Upper lobe of left lung (tissue), 4 donors: ENCODE data around the gene C4orf36.

Source experiments
- EP300 ChIP-seq, 4 donors: sonication (generic); formaldehyde crosslinking; IDR thresholded peaks; one replicate each; pipeline ENCODE4 v1.5.1; 2017; ENCODE audit warnings: antibody characterized with exemption in 4 of 4, control low read depth in 2 of 4
- POLR2AphosphoS5 ChIP-seq, 2 donors: sonication (generic); formaldehyde crosslinking; IDR thresholded peaks; one replicate each; pipeline ENCODE4 v1.5.1; 2017; ENCODE audit warnings: antibody characterized with exemption in 2 of 2
- TF ChIP-seq, protein P1 (sequence below), 6 experiments: fragments of 450-650 bp in 4 of 6; fragments of 200-600 bp in 2 of 6; sonication (generic) in 2 of 6; IDR thresholded peaks; one replicate each; pipeline ENCODE4 v1.5.1; 2016 to 2019; ENCODE audit warnings: antibody characterized with exemption in 6 of 6

DNA sequence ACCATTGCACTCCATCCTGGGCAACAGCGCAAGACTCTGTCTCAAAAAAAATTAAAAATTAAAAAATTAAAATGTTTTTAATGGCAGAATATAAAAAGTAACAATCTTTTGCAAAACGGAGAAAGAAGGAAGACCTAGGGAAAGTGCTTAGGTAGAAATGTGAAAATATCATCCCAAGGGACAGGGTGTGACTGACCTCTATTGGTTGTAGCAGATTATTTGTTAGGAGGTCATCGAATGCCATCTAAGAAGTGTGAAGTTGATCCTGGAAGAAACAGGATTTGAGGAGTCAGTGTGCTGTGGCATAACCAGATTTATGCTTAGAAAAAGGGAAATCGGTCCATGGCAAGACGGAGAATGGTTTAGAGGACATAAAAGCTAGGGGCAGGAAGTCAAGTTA is 18.1 kb upstream of the C4orf36 start:
- no peak for TF ChIP-seq EP300 (IDR thresholded peaks at IDR 0.05)
- TF ChIP-seq, protein P1, sequence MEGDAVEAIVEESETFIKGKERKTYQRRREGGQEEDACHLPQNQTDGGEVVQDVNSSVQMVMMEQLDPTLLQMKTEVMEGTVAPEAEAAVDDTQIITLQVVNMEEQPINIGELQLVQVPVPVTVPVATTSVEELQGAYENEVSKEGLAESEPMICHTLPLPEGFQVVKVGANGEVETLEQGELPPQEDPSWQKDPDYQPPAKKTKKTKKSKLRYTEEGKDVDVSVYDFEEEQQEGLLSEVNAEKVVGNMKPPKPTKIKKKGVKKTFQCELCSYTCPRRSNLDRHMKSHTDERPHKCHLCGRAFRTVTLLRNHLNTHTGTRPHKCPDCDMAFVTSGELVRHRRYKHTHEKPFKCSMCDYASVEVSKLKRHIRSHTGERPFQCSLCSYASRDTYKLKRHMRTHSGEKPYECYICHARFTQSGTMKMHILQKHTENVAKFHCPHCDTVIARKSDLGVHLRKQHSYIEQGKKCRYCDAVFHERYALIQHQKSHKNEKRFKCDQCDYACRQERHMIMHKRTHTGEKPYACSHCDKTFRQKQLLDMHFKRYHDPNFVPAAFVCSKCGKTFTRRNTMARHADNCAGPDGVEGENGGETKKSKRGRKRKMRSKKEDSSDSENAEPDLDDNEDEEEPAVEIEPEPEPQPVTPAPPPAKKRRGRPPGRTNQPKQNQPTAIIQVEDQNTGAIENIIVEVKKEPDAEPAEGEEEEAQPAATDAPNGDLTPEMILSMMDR (IDR thresholded peaks at IDR 0.05) = no peak
- no peak for TF ChIP-seq POLR2AphosphoS5 (IDR thresholded peaks at IDR 0.05)
